Muscle layer of colon (tissue), 2 donors: ENCODE results near the gene KLF15.
"Not testable (repeated sequence)": the region's sequence is repeated elsewhere in the genome, so short reads cannot be mapped to it uniquely, and the experiment has no call there.

Experiments
- H3K27ac ChIP-seq: one replicate; pipeline ENCODE4 v1.7.0; 2013; ENCODE audit warnings: low read depth, mild to moderate bottlenecking, low read length, moderate library complexity
- H3K27me3 ChIP-seq, 2 donors: one replicate each; pipeline ENCODE4 v1.7.0; 2013; ENCODE audit warnings: low read length in 2 of 2, mild to moderate bottlenecking in 2 of 2; ENCODE audit not compliant: insufficient read depth in 2 of 2, control insufficient read depth in 1 of 2
- H3K36me3 ChIP-seq: one replicate; pipeline ENCODE4 v1.7.0; 2013; ENCODE audit warnings: mild to moderate bottlenecking, low read length; ENCODE audit not compliant: insufficient read depth
- H3K4me1 ChIP-seq: one replicate; pipeline ENCODE4 v1.7.0; 2013; ENCODE audit warnings: mild to moderate bottlenecking, low read length; ENCODE audit not compliant: insufficient read depth
- H3K4me3 ChIP-seq, 2 donors: one replicate each; pipeline ENCODE4 v1.7.0; 2013; ENCODE audit warnings: low read length in 2 of 2, low read depth in 1 of 2, mild to moderate bottlenecking in 1 of 2, moderate library complexity in 1 of 2
- H3K9ac ChIP-seq: one replicate; pipeline ENCODE4 v1.7.0; 2013; ENCODE audit warnings: low read length
- H3K9me3 ChIP-seq: one replicate; pipeline ENCODE4 v1.7.0; 2013; ENCODE audit warnings: mild to moderate bottlenecking, low read length
- donor health status: abdominal sarcoma.
- donor health status: Adenocarcinoma of cecum.

The KLF15 gene

DNA sequence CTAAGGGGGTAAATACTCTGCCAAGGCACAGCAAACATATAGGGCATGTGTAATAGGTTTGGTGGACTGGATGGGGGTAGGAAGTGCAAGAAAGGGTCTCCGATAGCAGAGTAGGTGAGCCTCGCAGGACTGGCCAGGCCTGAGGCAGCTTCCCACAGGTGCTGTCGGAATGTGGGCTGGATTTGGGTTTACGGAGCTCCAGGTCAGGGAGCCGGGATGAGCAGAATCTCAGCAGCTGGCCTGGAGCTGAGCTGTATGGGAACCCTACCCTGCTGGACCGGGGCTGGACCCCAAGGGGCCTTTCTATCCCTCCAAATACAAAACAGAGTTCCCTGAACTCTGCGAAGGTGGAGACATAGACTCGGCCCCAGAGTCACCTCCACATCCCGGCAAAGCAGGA is 15.0 kb downstream of the KLF15 start:
- Histone ChIP-seq H3K9me3 (no peaks in the 10 kb centered on the region), H3K9ac (no peak overlapping the region), H3K27ac (no peak overlapping the region), H3K4me3 (no peak overlapping the region), H3K4me1 (no peaks in the 10 kb centered on the region), H3K27me3 (no peaks in the 10 kb centered on the region), H3K36me3 (no peaks in the 10 kb centered on the region)

DNA sequence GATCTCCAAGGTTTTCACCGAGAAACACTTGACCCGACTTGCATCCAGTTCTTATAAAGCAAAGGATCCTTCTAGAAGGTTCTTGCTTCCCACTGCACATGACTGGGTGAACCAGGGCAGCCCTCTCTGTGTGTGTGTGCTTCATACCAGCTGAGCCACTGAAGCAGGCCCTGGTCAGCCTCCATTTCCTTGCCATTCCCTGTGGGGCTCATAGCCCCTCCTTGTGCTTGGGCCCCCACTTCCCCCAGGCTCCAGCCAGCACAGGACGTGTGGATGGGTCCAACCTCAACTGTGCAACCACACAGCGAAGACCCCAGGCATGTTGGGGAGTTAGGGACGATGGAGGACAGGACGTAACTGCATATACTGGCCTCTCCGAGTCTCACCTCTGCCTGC is 15.5 kb downstream of the KLF15 start:
- H3K4me3 ChIP-seq: no peak overlapping the region
- no peaks in the 10 kb centered on the region for H3K36me3 ChIP-seq
- H3K9me3 ChIP-seq: no peaks in the 10 kb centered on the region
- no peaks in the 10 kb centered on the region for H3K27me3 ChIP-seq
- H3K27ac ChIP-seq: no peak overlapping the region
- no peaks in the 10 kb centered on the region for H3K4me1 ChIP-seq
- no peak overlapping the region for H3K9ac ChIP-seq

DNA sequence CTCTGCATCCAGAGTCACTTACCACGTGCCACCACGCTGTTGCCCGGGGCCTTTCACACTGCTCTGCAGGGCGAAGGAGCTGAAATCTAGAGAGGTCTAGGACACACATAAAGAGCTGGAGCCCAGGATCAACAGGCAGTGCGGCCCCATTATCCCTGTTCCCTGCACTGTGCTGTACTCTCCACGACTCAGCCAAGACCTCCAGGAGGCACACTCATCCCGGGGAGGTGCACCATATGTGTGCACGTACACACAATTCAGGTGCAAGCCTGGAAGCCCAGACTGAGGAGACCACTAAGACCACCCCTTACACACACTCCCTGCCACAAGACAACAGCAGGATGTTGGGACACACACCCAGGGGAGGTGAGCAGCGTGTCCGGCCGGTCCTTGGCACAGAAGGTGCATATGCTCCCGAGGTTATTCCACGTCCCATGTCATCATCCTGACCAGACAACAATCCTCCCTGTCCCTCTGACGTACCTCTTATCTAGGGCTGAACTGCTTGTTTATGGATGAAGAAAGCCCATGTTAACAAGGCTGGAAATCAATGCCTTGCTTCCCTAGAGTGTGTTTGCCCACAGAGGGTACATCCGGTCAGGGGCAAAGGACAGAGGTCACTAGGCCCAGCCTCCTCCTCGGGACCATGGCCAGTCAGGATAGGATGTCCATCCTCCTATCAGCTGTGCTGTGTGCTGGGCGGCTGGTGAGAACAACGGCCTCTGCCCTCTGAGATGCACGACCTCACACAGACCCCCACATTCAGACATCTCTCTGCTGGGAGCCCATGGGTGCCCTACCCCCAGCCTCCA is 16.1 kb downstream of the KLF15 start:
- no peak overlapping the region for H3K4me3 ChIP-seq
- no peaks in the 10 kb centered on the region for H3K4me1 ChIP-seq
- H3K27me3 ChIP-seq: no peaks in the 10 kb centered on the region
- H3K9me3 ChIP-seq: no peaks in the 10 kb centered on the region
- H3K9ac ChIP-seq: no peak overlapping the region
- no peaks in the 10 kb centered on the region for H3K36me3 ChIP-seq
- H3K27ac ChIP-seq: no peak overlapping the region

DNA sequence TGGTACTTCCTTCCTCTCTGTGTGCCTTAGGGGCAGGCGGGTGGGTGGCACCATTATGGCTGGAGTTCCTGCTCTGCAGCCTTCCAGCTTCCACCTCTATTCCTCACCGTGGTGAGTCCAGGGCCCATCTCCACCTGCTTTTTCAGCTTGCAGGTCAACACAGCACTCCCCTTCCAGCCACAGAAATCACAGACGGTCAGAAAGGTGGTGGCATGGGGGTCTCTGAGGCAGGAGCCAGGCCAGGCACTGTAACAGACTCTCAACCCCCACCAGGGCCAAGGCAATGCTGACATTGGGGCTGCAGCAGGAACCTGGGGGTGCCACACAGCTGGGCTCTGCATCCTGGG is 16.6 kb downstream of the KLF15 start:
- no peak overlapping the region for H3K27ac ChIP-seq
- H3K36me3 ChIP-seq: no peaks in the 10 kb centered on the region
- H3K27me3 ChIP-seq: no peaks in the 10 kb centered on the region
- H3K4me1 ChIP-seq: no peaks in the 10 kb centered on the region
- H3K9ac ChIP-seq: no peak overlapping the region
- H3K9me3 ChIP-seq: no peaks in the 10 kb centered on the region
- no peak overlapping the region for H3K4me3 ChIP-seq

DNA sequence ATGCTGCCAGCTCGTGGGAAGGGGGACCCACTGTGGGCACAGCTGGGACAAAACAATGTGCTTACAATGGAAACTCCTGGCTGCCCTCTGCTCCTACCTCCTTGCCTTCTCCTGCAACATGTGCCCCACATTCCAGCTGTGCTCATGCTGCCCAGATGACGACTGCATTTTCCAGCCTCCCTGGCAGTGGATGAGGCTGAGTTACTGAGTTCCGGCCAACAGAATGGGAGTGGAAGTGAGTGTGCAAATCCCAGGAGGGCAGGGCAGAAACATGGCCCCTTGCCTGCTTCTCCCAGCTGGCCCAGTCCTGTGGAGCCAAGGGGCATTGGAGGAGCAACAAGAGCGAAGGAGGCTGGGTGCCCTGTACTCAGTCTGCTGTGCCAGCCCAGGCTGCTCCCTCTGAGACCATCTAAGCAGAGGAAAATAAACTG is 17.1 kb downstream of the KLF15 start:
- Histone ChIP-seq H3K9ac (no peak overlapping the region), H3K27me3 (no peaks in the 10 kb centered on the region), H3K27ac (no peak overlapping the region), H3K36me3 (no peaks in the 10 kb centered on the region), H3K4me3 (no peak overlapping the region), H3K4me1 (no peaks in the 10 kb centered on the region), H3K9me3 (no peaks in the 10 kb centered on the region)

DNA sequence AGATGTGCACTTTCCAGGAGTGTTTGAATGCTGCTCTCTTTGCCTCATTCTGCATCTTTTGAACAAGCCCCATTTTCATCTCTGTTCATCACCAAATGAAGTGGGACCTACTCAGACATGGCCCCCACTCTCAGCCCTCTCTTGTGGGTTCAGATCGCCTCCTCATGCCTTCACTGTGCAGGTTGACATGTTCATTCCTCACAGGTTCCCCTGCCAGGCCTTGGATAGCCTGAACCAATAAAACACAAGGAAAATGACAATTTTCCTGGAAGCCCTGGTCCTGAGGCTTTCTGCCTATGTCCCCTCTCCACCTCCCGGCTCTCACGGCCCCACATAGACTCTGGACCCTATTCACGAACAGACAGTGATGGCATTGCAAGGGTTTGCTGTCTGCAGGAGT is 17.7 kb downstream of the KLF15 start:
- no peak overlapping the region for H3K27ac ChIP-seq
- no peak overlapping the region for H3K4me3 ChIP-seq
- H3K9me3 ChIP-seq: no peaks in the 10 kb centered on the region
- H3K4me1 ChIP-seq: no peaks in the 10 kb centered on the region
- H3K27me3 ChIP-seq: no peaks in the 10 kb centered on the region
- H3K36me3 ChIP-seq: no peaks in the 10 kb centered on the region
- no peak overlapping the region for H3K9ac ChIP-seq

DNA sequence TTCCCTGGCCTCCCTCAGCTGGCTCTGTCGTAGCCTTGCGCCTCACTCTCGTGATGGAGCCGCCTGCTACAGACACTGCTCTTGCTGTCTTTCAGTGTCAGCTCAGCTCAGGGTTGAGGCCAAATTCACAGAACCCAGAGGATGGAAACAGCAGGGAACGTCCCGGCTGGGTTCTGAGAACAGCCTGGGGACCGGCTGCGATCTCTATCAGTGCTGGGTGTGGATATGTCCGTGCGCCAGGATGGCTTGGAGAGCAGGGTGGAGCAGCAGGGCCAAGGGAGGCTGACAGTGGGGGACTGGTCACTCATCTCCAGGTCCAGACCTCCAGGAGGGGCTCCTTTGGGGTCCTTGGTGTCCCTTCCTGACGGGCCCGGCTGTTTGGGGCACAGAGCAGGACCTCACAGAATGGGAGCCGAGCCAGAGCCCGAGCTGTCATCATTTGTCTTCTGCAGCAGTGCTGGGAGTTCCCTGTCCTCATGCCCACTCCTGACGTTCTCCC is 18.4 kb downstream of the KLF15 start:
- Histone ChIP-seq H3K9ac (no peak overlapping the region), H3K27me3 (no peaks in the 10 kb centered on the region), H3K27ac (no peak overlapping the region), H3K4me1 (no peaks in the 10 kb centered on the region), H3K9me3 (no peaks in the 10 kb centered on the region), H3K36me3 (no peaks in the 10 kb centered on the region), H3K4me3 (no peak overlapping the region)

DNA sequence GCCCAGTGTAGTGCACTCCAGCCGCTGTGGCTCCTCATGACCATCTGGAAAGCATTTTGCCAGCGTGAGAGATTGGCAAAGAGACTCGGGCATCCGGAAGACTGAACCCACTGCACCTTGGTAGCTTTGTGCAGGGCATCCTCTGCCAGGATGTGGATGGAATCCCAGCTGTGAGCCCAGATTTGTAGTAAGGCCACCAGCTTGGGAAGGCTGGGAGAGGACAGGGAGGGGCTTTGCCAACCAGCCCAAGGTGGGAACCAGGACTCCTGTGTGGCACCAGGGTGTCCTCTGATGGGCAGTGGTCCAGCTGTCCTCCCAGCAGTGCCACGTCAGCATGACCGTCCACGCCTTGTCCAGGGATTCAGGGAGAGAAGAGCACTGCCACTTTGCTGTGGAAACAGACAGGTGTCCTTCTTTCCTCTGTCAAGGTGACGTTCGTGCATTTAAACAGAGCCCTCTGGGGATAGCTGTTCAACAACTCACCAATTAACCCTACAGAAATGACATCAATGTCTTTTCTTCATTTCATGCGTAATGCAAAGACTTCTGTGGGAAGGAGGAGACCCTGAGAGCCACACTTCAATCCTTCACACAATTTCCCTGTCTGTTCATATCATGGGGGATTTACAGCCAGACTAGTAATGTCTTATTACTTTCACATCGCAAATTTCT is 19.1 kb downstream of the KLF15 start:
- H3K27me3 ChIP-seq: no peaks in the 10 kb centered on the region
- no peak overlapping the region for H3K27ac ChIP-seq
- H3K4me1 ChIP-seq: no peaks in the 10 kb centered on the region
- no peak overlapping the region for H3K4me3 ChIP-seq
- no peaks in the 10 kb centered on the region for H3K9me3 ChIP-seq
- no peaks in the 10 kb centered on the region for H3K36me3 ChIP-seq
- H3K9ac ChIP-seq: no peak overlapping the region

DNA sequence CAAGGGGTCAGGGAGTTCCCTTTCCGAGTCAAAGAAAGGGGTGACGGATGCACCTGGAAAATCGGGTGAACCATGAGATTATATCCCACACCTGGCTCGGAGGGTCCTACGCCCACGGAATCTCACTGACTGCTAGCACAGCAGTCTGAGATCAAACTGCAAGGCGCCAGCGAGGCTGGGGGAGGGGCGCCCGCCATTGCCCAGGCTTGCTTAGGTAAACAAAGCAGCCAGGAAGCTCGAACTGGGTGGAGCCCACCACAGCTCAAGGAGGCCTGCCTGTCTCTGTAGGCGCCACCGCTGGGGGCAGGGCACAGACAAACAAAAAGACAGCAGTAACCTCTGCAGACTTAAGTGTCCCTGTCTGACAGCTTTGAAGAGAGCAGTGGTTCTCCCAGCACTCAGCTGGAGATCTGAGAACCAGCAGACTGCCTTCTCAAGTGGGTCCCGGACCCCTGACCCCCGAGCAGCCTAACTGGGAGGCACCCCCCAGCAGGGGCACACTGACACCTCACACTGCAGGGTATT is 25.3 kb downstream of the KLF15 start:
- peaks cover 14% of the 10 kb centered on the region for H3K9me3 ChIP-seq
- not testable (repeated sequence) for H3K36me3 ChIP-seq, H3K9ac ChIP-seq, H3K27me3 ChIP-seq, H3K4me3 ChIP-seq, H3K4me1 ChIP-seq, H3K27ac ChIP-seq

DNA sequence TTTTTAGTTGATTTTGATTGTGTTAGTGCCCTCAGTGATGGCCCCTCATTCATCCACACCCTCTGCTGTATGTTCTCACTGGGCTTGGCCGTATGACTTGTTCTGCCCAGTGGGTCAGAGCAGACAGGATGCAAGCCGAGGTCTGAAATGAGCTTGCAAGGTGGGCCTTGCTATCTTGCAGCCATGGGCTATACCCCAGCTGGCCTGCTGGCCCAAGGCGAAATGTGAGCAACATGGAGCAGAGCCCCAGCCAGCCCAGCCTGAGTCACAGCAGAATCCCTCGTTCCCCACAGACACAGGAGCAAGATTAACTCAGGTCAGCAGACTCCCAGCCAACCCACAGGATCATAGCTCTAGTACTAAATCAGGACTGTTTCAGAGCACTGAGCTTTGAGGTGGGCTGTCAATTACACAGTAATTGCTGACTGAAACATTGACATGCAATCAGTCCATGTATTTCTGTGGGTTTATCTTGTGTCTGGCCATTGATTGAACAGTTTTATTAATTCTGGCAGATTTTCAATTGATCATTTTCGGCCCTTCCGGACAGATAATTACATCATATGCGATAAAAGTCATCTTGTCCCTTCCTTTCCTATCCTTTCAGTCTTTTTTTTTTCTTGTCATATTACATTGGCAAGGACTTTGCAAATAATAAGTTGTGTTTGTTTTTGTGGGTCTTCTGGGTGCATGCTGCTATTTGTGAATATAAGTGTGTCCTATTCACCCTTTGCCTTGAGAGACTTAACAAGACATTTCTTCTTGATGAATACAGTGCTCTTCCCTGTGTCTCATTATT is 27.1 kb downstream of the KLF15 start:
- Histone ChIP-seq H3K9ac (no peak overlapping the region), H3K27me3 (no peaks in the 10 kb centered on the region), H3K4me1 (no peaks in the 10 kb centered on the region), H3K9me3 (peaks cover 14% of the 10 kb centered on the region), H3K4me3 (no peak overlapping the region), H3K36me3 (no peaks in the 10 kb centered on the region), H3K27ac (no peak overlapping the region)

DNA sequence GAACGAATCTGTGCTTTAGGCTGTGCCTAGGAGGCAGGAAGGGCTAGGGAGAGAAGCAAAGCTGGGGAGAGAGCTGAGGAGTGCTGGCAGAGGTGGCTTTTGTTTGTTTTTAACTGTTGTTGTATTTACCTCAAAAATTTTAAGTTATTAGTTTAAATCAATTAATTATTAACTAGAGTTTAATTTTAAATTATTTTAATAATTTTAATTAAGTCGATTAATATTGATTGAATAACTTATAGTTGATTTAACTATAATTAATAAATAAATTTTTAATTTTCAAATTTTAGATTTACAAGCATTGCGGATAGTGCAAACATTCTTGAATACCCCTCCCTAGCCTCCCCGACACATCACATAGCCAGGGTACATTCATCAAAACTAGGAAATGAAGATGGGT is 30.6 kb downstream of the KLF15 start:
- peaks cover 14% of the 10 kb centered on the region for H3K9me3 ChIP-seq
- no peaks in the 10 kb centered on the region for H3K36me3 ChIP-seq
- H3K4me1 ChIP-seq: no peaks in the 10 kb centered on the region
- H3K27me3 ChIP-seq: no peaks in the 10 kb centered on the region
- H3K9ac ChIP-seq: no peak overlapping the region
- no peak overlapping the region for H3K27ac ChIP-seq
- H3K4me3 ChIP-seq: no peak overlapping the region
